ENCODE measurements around the gene GNB1.
A peak's percentile ranks its signal among the peaks of the same experiment; 100 is the strongest.

The GNB1 gene

GRCh38 chr1:1892079-1892762 is 1.3 kb upstream of the GNB1 start:
- no peaks in the 10 kb centered on the region for H3F3A ChIP-seq (ENCODE audit: insufficient read depth, low read length)
- H3K9me3 ChIP-seq (ENCODE audit: low read length) = no peaks in the 10 kb centered on the region
- TF ChIP-seq EZH2 (IDR thresholded peaks at IDR 0.05; ENCODE audit: borderline replicate concordance, low read length) = no peak
- TF ChIP-seq, protein P1, sequence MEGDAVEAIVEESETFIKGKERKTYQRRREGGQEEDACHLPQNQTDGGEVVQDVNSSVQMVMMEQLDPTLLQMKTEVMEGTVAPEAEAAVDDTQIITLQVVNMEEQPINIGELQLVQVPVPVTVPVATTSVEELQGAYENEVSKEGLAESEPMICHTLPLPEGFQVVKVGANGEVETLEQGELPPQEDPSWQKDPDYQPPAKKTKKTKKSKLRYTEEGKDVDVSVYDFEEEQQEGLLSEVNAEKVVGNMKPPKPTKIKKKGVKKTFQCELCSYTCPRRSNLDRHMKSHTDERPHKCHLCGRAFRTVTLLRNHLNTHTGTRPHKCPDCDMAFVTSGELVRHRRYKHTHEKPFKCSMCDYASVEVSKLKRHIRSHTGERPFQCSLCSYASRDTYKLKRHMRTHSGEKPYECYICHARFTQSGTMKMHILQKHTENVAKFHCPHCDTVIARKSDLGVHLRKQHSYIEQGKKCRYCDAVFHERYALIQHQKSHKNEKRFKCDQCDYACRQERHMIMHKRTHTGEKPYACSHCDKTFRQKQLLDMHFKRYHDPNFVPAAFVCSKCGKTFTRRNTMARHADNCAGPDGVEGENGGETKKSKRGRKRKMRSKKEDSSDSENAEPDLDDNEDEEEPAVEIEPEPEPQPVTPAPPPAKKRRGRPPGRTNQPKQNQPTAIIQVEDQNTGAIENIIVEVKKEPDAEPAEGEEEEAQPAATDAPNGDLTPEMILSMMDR (IDR thresholded peaks at IDR 0.05; ENCODE audit: low read length) = no peak
- H3K79me2 ChIP-seq (ENCODE audit: insufficient read depth, low read length) = peaks cover 30% of the 10 kb centered on the region
- H4K20me1 ChIP-seq (ENCODE audit: insufficient read depth, low read length) = peaks cover 6% of the 10 kb centered on the region; the same call in 1 of the 2 replicates
- peaks cover 16% of the 10 kb centered on the region; the same call in 1 of the 2 replicates for H3K36me3 ChIP-seq (ENCODE audit: insufficient read depth, low read length)
- H3K9ac ChIP-seq (ENCODE audit: low read length) = peak overlapping the region; percentile 90
- H3K4me2 ChIP-seq (ENCODE audit: low read length) = peak overlapping the region; percentile 83
- H3K27me3 ChIP-seq (ENCODE audit: insufficient read depth, low read length) = no peaks in the 10 kb centered on the region
- H3K9me2 ChIP-seq (ENCODE audit: low read depth, low read length) = no peaks in the 10 kb centered on the region
- no peak overlapping the region for H2AFZ ChIP-seq (ENCODE audit: low read length)
- peaks cover 76% of the 10 kb centered on the region for H3K4me1 ChIP-seq (ENCODE audit: insufficient read depth, low read length, severe bottlenecking)
- H3K4me3 ChIP-seq (ENCODE audit: low read depth, low read length, poor library complexity, severe bottlenecking) = peak overlapping the region; percentile 71
- peak overlapping the region; percentile 98 for H3K27ac ChIP-seq (ENCODE audit: low read depth, low read length, poor library complexity, severe bottlenecking)

GRCh38 chr1:1891349-1892078 is 627 bp upstream of the GNB1 start:
- Histone ChIP-seq H3F3A (ENCODE audit: insufficient read depth, low read length) (no peaks in the 10 kb centered on the region), H3K27ac (ENCODE audit: low read depth, low read length, poor library complexity, severe bottlenecking) (peak overlapping the region; percentile 98), H3K9ac (ENCODE audit: low read length) (peak overlapping the region; percentile 90), H3K9me2 (ENCODE audit: low read depth, low read length) (no peaks in the 10 kb centered on the region), H3K9me3 (ENCODE audit: low read length) (no peaks in the 10 kb centered on the region), H3K79me2 (ENCODE audit: insufficient read depth, low read length) (peaks cover 37% of the 10 kb centered on the region), H3K4me1 (ENCODE audit: insufficient read depth, low read length, severe bottlenecking) (peaks cover 76% of the 10 kb centered on the region), H2AFZ (ENCODE audit: low read length) (no peak overlapping the region), H3K4me2 (ENCODE audit: low read length) (peak overlapping the region; percentile 83), H3K36me3 (ENCODE audit: insufficient read depth, low read length) (peaks cover 16% of the 10 kb centered on the region; the same call in 1 of the 2 replicates), H4K20me1 (ENCODE audit: insufficient read depth, low read length) (peaks cover 6% of the 10 kb centered on the region; the same call in 1 of the 2 replicates), H3K4me3 (ENCODE audit: low read depth, low read length, poor library complexity, severe bottlenecking) (peak overlapping the region; percentile 71), H3K27me3 (ENCODE audit: insufficient read depth, low read length) (no peaks in the 10 kb centered on the region)
- TF ChIP-seq EZH2 (IDR thresholded peaks at IDR 0.05; ENCODE audit: borderline replicate concordance, low read length) = no peak
- TF ChIP-seq, protein P1 (IDR thresholded peaks at IDR 0.05; ENCODE audit: low read length) = no peak

DNA sequence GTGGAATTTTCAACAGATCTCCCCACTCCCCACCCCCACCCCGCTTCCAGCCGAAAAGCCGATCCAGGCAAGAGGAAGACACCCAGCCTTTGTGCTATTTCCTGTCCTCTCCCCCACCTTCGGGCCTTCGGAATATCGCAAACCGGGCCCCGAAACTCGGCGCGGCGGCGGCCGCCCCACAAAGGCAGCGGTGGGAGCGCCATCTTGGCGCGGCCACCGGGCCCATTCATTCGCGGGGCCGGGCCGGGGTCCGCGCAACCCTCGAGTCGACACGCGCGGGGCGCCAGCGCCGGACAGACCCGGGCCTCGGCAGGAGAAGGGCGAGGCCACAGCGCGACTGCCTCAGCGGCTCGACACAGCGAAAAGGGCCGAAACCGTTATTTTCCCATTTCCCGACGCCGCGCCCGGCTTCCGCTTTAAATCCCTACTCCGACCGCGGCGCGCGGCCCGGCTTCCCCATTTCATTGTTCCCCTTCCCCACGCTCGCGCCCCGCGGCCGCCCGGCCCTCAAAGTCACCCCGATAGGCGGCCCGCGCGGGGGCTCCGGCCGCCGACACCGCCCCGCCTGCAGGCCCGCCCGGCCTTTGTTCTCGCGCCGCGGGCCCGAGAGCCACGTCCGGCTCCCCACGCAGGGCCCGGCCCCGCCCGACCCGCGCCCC is 911 bp downstream of the GNB1 start:
- Histone ChIP-seq H3K4me1 (ENCODE audit: insufficient read depth, low read length, severe bottlenecking) (peaks cover 69% of the 10 kb centered on the region), H3K9me2 (ENCODE audit: low read depth, low read length) (no peaks in the 10 kb centered on the region), H3K4me3 (ENCODE audit: low read depth, low read length, poor library complexity, severe bottlenecking) (peak overlapping the region; percentile 80), H3K79me2 (ENCODE audit: insufficient read depth, low read length) (peaks cover 53% of the 10 kb centered on the region), H3K27me3 (ENCODE audit: insufficient read depth, low read length) (no peaks in the 10 kb centered on the region), H3K4me2 (ENCODE audit: low read length) (peak overlapping the region; percentile 82), H4K20me1 (ENCODE audit: insufficient read depth, low read length) (peaks cover 6% of the 10 kb centered on the region; the same call in 1 of the 2 replicates), H3K27ac (ENCODE audit: low read depth, low read length, poor library complexity, severe bottlenecking) (peak overlapping the region; percentile 59), H3K9ac (ENCODE audit: low read length) (peak overlapping the region; percentile 96), H3F3A (ENCODE audit: insufficient read depth, low read length) (no peaks in the 10 kb centered on the region), H3K36me3 (ENCODE audit: insufficient read depth, low read length) (peaks cover 25% of the 10 kb centered on the region), H3K9me3 (ENCODE audit: low read length) (no peaks in the 10 kb centered on the region), H2AFZ (ENCODE audit: low read length) (no peak overlapping the region)
- TF ChIP-seq, protein P1 (IDR thresholded peaks at IDR 0.05; ENCODE audit: low read length) = no peak
- TF ChIP-seq EZH2 (IDR thresholded peaks at IDR 0.05; ENCODE audit: borderline replicate concordance, low read length) = no peak
